GM12878 (cell line): Measurements from ENCODE around the gene SSBP3. TPM values are rescaled to one million over a fixed set of nuclear protein-coding genes. Genes with fewer than 3 reads are reported as not detected.
A peak's percentile ranks its signal among the peaks of the same experiment; 100 is the strongest.

Source experiments
- ATF7 ChIP-seq: fragments of 450-650 bp; IDR thresholded peaks from 2 replicates; pipeline ENCODE4 v1.6.1; 2016; ENCODE audit warnings: low read depth, mild to moderate bottlenecking
- BHLHE40 ChIP-seq, 2 experiments: fragments of 450-650 bp in 1 of 2; IDR thresholded peaks; 2 replicates each; pipeline ENCODE4 v1.6.1; 2011 to 2017; ENCODE audit warnings: low read depth in 2 of 2, borderline replicate concordance in 1 of 2, improper control_type of control experiment in 1 of 2, low read length in 1 of 2, mild to moderate bottlenecking in 1 of 2
- EP300 ChIP-seq, 2 experiments: fragments of 150-350 bp in 1 of 2; IDR thresholded peaks; 2 replicates each; pipeline ENCODE4 v1.6.1; 2011 to 2012; ENCODE audit warnings: low read depth in 2 of 2, low read length in 2 of 2, borderline replicate concordance in 1 of 2, improper control_type of control experiment in 1 of 2, inconsistent platforms in 1 of 2; ENCODE audit not compliant: control insufficient read depth in 1 of 2
- FOXK2 ChIP-seq: fragments of 450-650 bp; IDR thresholded peaks from 2 replicates; pipeline ENCODE4 v1.6.1; 2017; ENCODE audit warnings: mild to moderate bottlenecking, moderate library complexity
- IKZF1 ChIP-seq: fragments of 450-650 bp; conservative IDR thresholded peaks from 2 replicates; pipeline ENCODE4 v1.6.1; 2017; ENCODE audit warnings: antibody characterized with exemption, mild to moderate bottlenecking
- JUNB ChIP-seq: IDR thresholded peaks from 2 replicates; pipeline ENCODE4 v1.6.1; 2016; ENCODE audit warnings: antibody characterized with exemption, mild to moderate bottlenecking
- MTA2 ChIP-seq: fragments of 450-650 bp; IDR thresholded peaks from 2 replicates; pipeline ENCODE4 v1.6.1; 2016; ENCODE audit warnings: low read depth, mild to moderate bottlenecking, moderate library complexity
- MTA3 ChIP-seq: IDR thresholded peaks from 2 replicates; pipeline ENCODE4 v1.6.1; 2012; ENCODE audit warnings: low read length, inconsistent platforms, borderline replicate concordance
- MYB ChIP-seq: fragments of 150-350 bp; IDR thresholded peaks from 2 replicates; pipeline ENCODE4 v1.6.1; 2014; ENCODE audit warnings: mild to moderate bottlenecking, low read depth, low read length, borderline replicate concordance
- NBN ChIP-seq: fragments of 450-650 bp; IDR thresholded peaks from 2 replicates; pipeline ENCODE4 v1.6.1; 2016
- NFIC ChIP-seq: IDR thresholded peaks from 2 replicates; pipeline ENCODE4 v1.6.1; 2012; ENCODE audit warnings: low read depth, mild to moderate bottlenecking, inconsistent platforms, low read length, moderate library complexity
- PAX5 ChIP-seq: IDR thresholded peaks from 2 replicates; pipeline ENCODE4 v1.6.1; 2011; ENCODE audit warnings: low read depth, low read length, borderline replicate concordance
- PAX8 ChIP-seq: fragments of 450-650 bp; IDR thresholded peaks from 2 replicates; pipeline ENCODE4 v1.6.1; 2017; ENCODE audit warnings: mild to moderate bottlenecking, moderate library complexity
- RAD21 ChIP-seq: IDR thresholded peaks from 2 replicates; pipeline ENCODE4 v1.6.1; 2011; ENCODE audit warnings: mild to moderate bottlenecking, low read depth, low read length, moderate library complexity; ENCODE audit not compliant: insufficient read depth
- SMARCA5 ChIP-seq: fragments of 450-650 bp; IDR thresholded peaks from 2 replicates; pipeline ENCODE4 v1.6.1; 2017; ENCODE audit warnings: mild to moderate bottlenecking
- TCF12 ChIP-seq: IDR thresholded peaks from 2 replicates; pipeline ENCODE4 v1.6.1; 2011; ENCODE audit warnings: low read depth, mild to moderate bottlenecking, low read length
- ZNF217 ChIP-seq: fragments of 450-650 bp; IDR thresholded peaks from 2 replicates; pipeline ENCODE4 v1.6.1; 2017; ENCODE audit warnings: antibody characterized with exemption, mild to moderate bottlenecking
- polyA plus RNA-seq, 11 experiments: library from polyadenylated mRNA; depleted of rRNA in 4 of 11; unstranded in 6 of 11; stranded (reverse) in 5 of 11; fragments of >200 nt; fragmentation: Nextera tagmentation in 4 of 11; fragmentation: Illumina TruSeq in 1 of 11; extraction: Ambion mirVana in 4 of 11; extraction: Trizol in 1 of 11; gene quantifications; 1 replicate in 1 of 11; 2 replicates in 10 of 11; pipeline versions ENCODE4 v1.2.1 to v1.2.3, GENCODE V29; 2011 to 2016; ENCODE audit warnings: inconsistent platforms in 2 of 11, missing spikeins in 2 of 11, low read depth in 1 of 11
- total RNA-seq, 4 experiments: library from RNA; depleted of rRNA in 3 of 4; stranded (reverse); fragments of >200 nt in 3 of 4; fragmentation: Illumina TruSeq in 1 of 4; extraction: Trizol in 1 of 4; gene quantifications; 2 replicates each; pipeline versions ENCODE4 v1.2.1 to v1.2.3, GENCODE V29; 2013 to 2021
- TF ChIP-seq, protein P1 (sequence below): fragments of 450-650 bp; IDR thresholded peaks from 2 replicates; pipeline ENCODE4 v1.6.1; 2018; ENCODE audit warnings: borderline replicate concordance, mild to moderate bottlenecking; ENCODE audit not compliant: partially characterized antibody
- TF ChIP-seq, protein P2 (sequence below): fragments of 450-650 bp; IDR thresholded peaks from 2 replicates; pipeline ENCODE4 v1.6.1; 2017; ENCODE audit warnings: mild to moderate bottlenecking
- TF ChIP-seq, protein P3 (sequence below): fragments of 450-650 bp; IDR thresholded peaks from 2 replicates; pipeline ENCODE4 v1.6.1; 2016; ENCODE audit warnings: mild to moderate bottlenecking
- TF ChIP-seq, protein P4 (sequence below): IDR thresholded peaks from 2 replicates; pipeline ENCODE4 v1.6.1; 2012; ENCODE audit warnings: low read length, inconsistent platforms

SSBP3 gene
- total and polyA plus RNA-seq, 10 of the 15 experiments (the other 5 are each of a cell fraction or from before 2014, with no cell fraction given), result 4.1 to 51.7 (median 17.1) TPM

DNA sequence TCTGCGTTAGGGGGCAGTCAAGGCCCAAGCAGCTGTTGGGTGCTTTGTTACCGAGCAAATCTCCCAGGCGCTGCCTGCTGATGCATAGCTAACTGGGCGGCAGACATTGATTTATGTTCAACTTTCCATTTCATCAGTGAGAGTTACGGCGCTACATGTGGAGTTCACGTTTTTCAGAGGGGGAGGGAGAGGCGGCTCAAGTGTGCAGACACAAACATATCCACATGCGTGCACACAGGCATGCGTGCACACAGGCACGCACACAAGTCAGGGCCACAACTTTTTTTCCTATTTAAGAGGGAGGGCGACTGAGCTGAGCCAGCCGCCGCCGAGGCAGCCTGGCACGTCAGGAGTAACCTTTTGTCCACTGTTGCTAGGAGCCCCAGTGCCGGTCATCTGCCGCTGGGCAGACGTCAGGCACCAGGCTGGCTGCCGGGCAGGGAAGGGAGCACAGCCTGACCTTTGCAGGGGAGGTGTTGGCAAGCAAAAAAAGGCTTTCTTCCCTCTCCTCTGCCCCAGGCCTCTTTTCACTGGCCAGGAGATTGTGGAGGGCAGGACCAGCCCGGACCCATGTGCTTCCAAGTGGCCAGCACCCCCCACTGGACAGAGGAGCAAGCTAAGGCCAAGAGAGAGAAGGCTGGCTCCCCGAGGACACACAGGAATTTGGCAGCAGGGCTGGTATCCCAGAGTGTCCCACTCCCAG is 133.0 kb downstream of the SSBP3 start (continued):
- TF ChIP-seq, protein P1, sequence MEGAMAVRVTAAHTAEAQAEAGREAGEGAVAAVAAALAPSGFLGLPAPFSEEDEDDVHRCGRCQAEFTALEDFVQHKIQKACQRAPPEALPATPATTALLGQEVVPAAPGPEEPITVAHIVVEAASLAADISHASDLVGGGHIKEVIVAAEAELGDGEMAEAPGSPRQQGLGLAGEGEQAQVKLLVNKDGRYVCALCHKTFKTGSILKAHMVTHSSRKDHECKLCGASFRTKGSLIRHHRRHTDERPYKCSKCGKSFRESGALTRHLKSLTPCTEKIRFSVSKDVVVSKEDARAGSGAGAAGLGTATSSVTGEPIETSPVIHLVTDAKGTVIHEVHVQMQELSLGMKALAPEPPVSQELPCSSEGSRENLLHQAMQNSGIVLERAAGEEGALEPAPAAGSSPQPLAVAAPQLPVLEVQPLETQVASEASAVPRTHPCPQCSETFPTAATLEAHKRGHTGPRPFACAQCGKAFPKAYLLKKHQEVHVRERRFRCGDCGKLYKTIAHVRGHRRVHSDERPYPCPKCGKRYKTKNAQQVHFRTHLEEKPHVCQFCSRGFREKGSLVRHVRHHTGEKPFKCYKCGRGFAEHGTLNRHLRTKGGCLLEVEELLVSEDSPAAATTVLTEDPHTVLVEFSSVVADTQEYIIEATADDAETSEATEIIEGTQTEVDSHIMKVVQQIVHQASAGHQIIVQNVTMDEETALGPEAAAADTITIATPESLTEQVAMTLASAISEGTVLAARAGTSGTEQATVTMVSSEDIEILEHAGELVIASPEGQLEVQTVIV, result no peak
- TF ChIP-seq NFIC, result no peak
- TF ChIP-seq FOXK2, result no peak
- TF ChIP-seq PAX8, result 0 out of 2 replicates have a peak, but pooled peaks have one; percentile 83
- TF ChIP-seq, protein P2, sequence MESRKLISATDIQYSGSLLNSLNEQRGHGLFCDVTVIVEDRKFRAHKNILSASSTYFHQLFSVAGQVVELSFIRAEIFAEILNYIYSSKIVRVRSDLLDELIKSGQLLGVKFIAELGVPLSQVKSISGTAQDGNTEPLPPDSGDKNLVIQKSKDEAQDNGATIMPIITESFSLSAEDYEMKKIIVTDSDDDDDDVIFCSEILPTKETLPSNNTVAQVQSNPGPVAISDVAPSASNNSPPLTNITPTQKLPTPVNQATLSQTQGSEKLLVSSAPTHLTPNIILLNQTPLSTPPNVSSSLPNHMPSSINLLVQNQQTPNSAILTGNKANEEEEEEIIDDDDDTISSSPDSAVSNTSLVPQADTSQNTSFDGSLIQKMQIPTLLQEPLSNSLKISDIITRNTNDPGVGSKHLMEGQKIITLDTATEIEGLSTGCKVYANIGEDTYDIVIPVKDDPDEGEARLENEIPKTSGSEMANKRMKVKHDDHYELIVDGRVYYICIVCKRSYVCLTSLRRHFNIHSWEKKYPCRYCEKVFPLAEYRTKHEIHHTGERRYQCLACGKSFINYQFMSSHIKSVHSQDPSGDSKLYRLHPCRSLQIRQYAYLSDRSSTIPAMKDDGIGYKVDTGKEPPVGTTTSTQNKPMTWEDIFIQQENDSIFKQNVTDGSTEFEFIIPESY, result no peak
- TF ChIP-seq, protein P3, sequence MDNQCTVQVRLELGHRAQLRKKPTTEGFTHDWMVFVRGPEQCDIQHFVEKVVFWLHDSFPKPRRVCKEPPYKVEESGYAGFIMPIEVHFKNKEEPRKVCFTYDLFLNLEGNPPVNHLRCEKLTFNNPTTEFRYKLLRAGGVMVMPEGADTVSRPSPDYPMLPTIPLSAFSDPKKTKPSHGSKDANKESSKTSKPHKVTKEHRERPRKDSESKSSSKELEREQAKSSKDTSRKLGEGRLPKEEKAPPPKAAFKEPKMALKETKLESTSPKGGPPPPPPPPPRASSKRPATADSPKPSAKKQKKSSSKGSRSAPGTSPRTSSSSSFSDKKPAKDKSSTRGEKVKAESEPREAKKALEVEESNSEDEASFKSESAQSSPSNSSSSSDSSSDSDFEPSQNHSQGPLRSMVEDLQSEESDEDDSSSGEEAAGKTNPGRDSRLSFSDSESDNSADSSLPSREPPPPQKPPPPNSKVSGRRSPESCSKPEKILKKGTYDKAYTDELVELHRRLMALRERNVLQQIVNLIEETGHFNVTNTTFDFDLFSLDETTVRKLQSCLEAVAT, result 0 out of 2 replicates have a peak, but pooled peaks have one; percentile 36
- no peak for TF ChIP-seq MYB
- TF ChIP-seq MTA2, result peak; percentile 21; the same call in 1 of the 2 replicates
- no peak for TF ChIP-seq NBN
- TF ChIP-seq PAX5, result peak; percentile 57; the same call in 1 of the 2 replicates
- TF ChIP-seq EP300 (IDR thresholded peaks at IDR 0.05; ENCODE audit: borderline replicate concordance in 1 of 2, control insufficient read depth in 1 of 2, low read depth in 2 of 2, low read length in 2 of 2), result 0 out of 4 replicates have a peak, but pooled peaks of 1 of the 2 experiments have one; percentile 42
- TF ChIP-seq MTA3, result no peak
- peak; percentile 58; the same call in 1 of the 2 replicates for TF ChIP-seq TCF12
- TF ChIP-seq ATF7, result peak; percentile 86
- no peak for TF ChIP-seq JUNB
- no peak for TF ChIP-seq ZNF217
- peak; percentile 29; the same call in 1 of the 2 replicates for TF ChIP-seq IKZF1
- TF ChIP-seq BHLHE40 (IDR thresholded peaks at IDR 0.05; ENCODE audit: borderline replicate concordance in 1 of 2, low read depth in 2 of 2, low read length in 1 of 2), result peak; percentile 87 to 91
- TF ChIP-seq SMARCA5, result peak; percentile 75; the same call in 1 of the 2 replicates
- TF ChIP-seq, protein P4, sequence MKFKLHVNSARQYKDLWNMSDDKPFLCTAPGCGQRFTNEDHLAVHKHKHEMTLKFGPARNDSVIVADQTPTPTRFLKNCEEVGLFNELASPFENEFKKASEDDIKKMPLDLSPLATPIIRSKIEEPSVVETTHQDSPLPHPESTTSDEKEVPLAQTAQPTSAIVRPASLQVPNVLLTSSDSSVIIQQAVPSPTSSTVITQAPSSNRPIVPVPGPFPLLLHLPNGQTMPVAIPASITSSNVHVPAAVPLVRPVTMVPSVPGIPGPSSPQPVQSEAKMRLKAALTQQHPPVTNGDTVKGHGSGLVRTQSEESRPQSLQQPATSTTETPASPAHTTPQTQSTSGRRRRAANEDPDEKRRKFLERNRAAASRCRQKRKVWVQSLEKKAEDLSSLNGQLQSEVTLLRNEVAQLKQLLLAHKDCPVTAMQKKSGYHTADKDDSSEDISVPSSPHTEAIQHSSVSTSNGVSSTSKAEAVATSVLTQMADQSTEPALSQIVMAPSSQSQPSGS, result no peak
- peak; percentile 35; the same call in 1 of the 2 replicates for TF ChIP-seq RAD21
